ENCODE data around the gene SIL1.

SIL1 gene

GRCh38 chr5:138903130-138903775 lies 294.9 kb downstream of the SIL1 start:
- peak; percentile 74 for DNase-seq

- peak; percentile 17 for DNase-seq
Measured at GRCh38 chr5:138901716-138902115, 296.5 kb downstream of the SIL1 start.

GRCh38 chr5:138900281-138900965 lies 297.7 kb downstream of the SIL1 start:
- DNase-seq, result peak; percentile 69

GRCh38 chr5:138898742-138899141 lies 299.4 kb downstream of the SIL1 start:
- DNase-seq, result no peak

DNA sequence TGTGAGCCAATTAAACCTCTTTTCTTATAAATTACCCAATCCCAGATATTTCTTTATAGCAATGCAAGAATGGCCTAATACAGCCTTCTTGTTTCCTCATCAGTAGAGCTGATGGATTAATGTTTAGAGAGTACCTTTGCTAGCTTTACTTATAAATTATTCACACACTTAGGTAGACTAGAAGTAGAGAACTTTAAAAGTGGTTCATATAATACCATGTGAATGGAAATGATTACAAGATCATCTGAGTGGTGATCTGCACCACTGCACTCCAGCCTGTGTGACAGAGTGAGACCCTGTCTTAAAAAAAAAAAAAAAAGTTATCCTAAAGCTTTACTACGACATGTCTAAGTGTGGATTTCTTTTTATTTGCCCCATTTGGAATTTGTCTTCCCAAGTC lies 299.9 kb downstream of the SIL1 start:
- DNase-seq, result no peak
